A673 (cell line): ENCODE results near the gene HEXIM1.

Source experiments
- EZH2 ChIP-seq: fragments of 200-600 bp; sonication (generic); IDR thresholded peaks from 2 replicates; pipeline ENCODE4 v1.6.1; 2017; ENCODE audit warnings: borderline replicate concordance, low read depth, mild to moderate bottlenecking, mixed read lengths, antibody characterized with exemption, low read length; ENCODE audit not compliant: poor library complexity, severe bottlenecking
- TF ChIP-seq, protein P1 (sequence below): fragments of 300-800, 200-600 bp; sonication (generic); conservative IDR thresholded peaks from 2 replicates; pipeline ENCODE4 v1.5.1; 2017; ENCODE audit warnings: low read depth, mild to moderate bottlenecking, antibody characterized with exemption, low read length, moderate library complexity, mixed read lengths

DNA sequence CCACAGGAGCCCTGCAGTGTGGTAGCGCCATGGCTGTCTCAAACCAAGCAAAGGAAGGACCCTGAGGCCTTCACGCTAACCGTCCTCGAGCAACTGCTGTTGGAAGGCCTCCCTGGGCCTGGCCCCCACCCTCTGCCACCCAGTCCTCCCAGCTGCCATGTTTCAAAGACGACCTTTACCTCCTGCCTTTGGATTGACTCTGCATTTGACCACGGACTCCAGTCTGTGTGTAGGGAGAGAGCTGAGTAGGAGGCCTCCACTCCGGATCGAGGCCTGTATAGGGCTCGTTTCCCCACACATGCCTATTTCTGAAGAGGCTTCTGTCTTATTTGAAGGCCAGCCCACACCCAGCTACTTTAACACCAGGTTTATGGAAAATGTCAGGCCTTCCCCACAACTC, 40.2 kb upstream of the HEXIM1 start:
- TF ChIP-seq, protein P1, sequence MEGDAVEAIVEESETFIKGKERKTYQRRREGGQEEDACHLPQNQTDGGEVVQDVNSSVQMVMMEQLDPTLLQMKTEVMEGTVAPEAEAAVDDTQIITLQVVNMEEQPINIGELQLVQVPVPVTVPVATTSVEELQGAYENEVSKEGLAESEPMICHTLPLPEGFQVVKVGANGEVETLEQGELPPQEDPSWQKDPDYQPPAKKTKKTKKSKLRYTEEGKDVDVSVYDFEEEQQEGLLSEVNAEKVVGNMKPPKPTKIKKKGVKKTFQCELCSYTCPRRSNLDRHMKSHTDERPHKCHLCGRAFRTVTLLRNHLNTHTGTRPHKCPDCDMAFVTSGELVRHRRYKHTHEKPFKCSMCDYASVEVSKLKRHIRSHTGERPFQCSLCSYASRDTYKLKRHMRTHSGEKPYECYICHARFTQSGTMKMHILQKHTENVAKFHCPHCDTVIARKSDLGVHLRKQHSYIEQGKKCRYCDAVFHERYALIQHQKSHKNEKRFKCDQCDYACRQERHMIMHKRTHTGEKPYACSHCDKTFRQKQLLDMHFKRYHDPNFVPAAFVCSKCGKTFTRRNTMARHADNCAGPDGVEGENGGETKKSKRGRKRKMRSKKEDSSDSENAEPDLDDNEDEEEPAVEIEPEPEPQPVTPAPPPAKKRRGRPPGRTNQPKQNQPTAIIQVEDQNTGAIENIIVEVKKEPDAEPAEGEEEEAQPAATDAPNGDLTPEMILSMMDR = no peak
- TF ChIP-seq EZH2 = no peak
